DOHH2 (cell line): Measurements from ENCODE around the gene IGF2BP3.
"Not testable (repeated sequence)": the region's sequence is repeated elsewhere in the genome, so short reads cannot be mapped to it uniquely, and the experiment has no call there.

ENCODE experiments used
- H3F3A ChIP-seq: fragments of 200-600 bp; sonication (generic), shearing (Covaris generic); 2 replicates; pipeline ENCODE4 v1.6.0; 2016; ENCODE audit warnings: antibody characterized with exemption, mild to moderate bottlenecking; ENCODE audit not compliant: control insufficient read depth, insufficient read depth
- H3K27ac ChIP-seq: fragments of 200-600 bp; sonication (generic); 2 replicates; pipeline ENCODE4 v1.5.1; 2014; ENCODE audit warnings: low read depth, mild to moderate bottlenecking, low read length, moderate library complexity
- H3K27me3 ChIP-seq: fragments of 200-600 bp; sonication (generic); 2 replicates; pipeline ENCODE4 v1.6.1; 2014; ENCODE audit warnings: mild to moderate bottlenecking, low read length, mixed read lengths; ENCODE audit not compliant: control insufficient read depth
- H3K36me3 ChIP-seq: fragments of 200-600 bp; sonication (generic); 2 replicates; pipeline ENCODE4 v1.6.1; 2014; ENCODE audit warnings: mild to moderate bottlenecking, low read length, moderate library complexity, mixed read lengths; ENCODE audit not compliant: control insufficient read depth
- H3K4me1 ChIP-seq: fragments of 200-600 bp; sonication (generic); 2 replicates; pipeline ENCODE4 v1.6.1; 2014; ENCODE audit warnings: mild to moderate bottlenecking, low read length, mixed read lengths; ENCODE audit not compliant: control insufficient read depth
- H3K4me2 ChIP-seq: fragments of 200-600 bp; sonication (generic); 2 replicates; pipeline ENCODE4 v1.6.0; 2014; ENCODE audit warnings: mild to moderate bottlenecking, low read length, moderate library complexity
- H3K4me3 ChIP-seq: fragments of 200-600 bp; sonication (generic); 2 replicates; pipeline ENCODE4 v1.5.1; 2014; ENCODE audit warnings: mild to moderate bottlenecking, low read length, mixed read lengths
- H3K79me2 ChIP-seq: fragments of 200-600 bp; sonication (generic); 2 replicates; pipeline ENCODE4 v1.6.1; 2014; ENCODE audit warnings: mild to moderate bottlenecking, low read length, mixed read lengths; ENCODE audit not compliant: control insufficient read depth
- H3K9me2 ChIP-seq: fragments of 200-600 bp; sonication (generic); replicated peaks from 2 replicates; pipeline ENCODE4 v1.6.1; 2014; ENCODE audit warnings: mild to moderate bottlenecking, low read length, mixed read lengths; ENCODE audit not compliant: control insufficient read depth
- H3K9me3 ChIP-seq: fragments of 200-600 bp; sonication (generic); 2 replicates; pipeline ENCODE4 v1.6.1; 2014; ENCODE audit warnings: antibody characterized with exemption, low read length, mixed read lengths; ENCODE audit not compliant: control insufficient read depth, insufficient read depth
- H4K20me1 ChIP-seq: fragments of 200-600 bp; sonication (generic); 2 replicates; pipeline ENCODE4 v1.6.0; 2014; ENCODE audit warnings: low read depth, mild to moderate bottlenecking, antibody characterized with exemption, low read length, moderate library complexity; ENCODE audit not compliant: control insufficient read depth, insufficient read depth
- EZH2phosphoT487 ChIP-seq: fragments of 200-600 bp; sonication (generic); IDR thresholded peaks from 2 replicates; pipeline ENCODE4 v1.6.1; 2017; ENCODE audit warnings: borderline replicate concordance, mild to moderate bottlenecking, antibody characterized with exemption, low read length, moderate library complexity, mixed read lengths
- TF ChIP-seq, protein P1 (sequence below): fragments of 200-600 bp; sonication (generic); IDR thresholded peaks from one replicate; pipeline ENCODE4 v1.5.1; 2014; ENCODE audit warnings: antibody characterized with exemption, mild to moderate bottlenecking, low read depth, low read length; ENCODE audit not compliant: poor library complexity, severe bottlenecking

IGF2BP3 gene

DNA sequence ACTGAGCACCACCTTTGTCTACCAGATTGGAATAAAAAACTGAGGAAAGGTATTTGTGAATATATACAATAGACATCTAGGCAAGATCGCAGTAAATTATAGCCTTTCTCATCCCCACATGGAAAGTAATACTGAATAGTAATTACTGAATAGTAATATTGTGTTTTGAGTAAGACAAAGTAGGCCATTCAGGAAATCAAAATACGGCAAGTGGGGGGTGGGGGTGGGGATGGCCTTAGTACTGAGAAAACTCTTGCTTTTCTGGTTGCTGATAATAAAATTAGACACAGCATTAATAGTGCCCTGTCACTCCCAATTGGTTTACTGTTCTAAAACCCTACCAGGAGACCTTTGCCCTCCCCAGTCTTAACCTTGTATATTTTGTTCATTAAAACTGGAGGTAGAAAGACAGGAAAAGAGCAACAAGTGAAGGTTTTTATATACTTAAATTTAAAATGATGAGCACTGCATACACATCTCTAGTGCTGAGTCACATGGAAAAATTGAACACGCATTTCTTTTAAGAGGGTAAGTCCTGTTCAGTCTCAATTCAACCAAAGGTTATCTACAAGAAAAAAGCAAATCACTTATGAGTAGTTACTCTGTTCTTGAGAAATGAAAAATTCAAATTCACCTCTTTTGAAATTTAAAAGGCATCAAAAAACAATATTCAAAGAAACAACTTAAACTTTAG, 65.6 kb downstream of the IGF2BP3 start:
- Histone ChIP-seq H3K79me2 (peaks cover 86% of the 10 kb centered on the region), H3K36me3 (peaks cover 99% of the 10 kb centered on the region), H4K20me1 (no peaks in the 10 kb centered on the region), H3K4me1 (no peaks in the 10 kb centered on the region), H3K9me2 (no peaks in the 10 kb centered on the region), H3K4me3 (no peak overlapping the region), H3K9me3 (peaks cover 21% of the 10 kb centered on the region), H3K4me2 (no peak overlapping the region), H3K27me3 (no peaks in the 10 kb centered on the region), H3K27ac (no peak overlapping the region), H3F3A (peaks cover 5% of the 10 kb centered on the region)
- TF ChIP-seq EZH2phosphoT487, result no peak
- TF ChIP-seq, protein P1, sequence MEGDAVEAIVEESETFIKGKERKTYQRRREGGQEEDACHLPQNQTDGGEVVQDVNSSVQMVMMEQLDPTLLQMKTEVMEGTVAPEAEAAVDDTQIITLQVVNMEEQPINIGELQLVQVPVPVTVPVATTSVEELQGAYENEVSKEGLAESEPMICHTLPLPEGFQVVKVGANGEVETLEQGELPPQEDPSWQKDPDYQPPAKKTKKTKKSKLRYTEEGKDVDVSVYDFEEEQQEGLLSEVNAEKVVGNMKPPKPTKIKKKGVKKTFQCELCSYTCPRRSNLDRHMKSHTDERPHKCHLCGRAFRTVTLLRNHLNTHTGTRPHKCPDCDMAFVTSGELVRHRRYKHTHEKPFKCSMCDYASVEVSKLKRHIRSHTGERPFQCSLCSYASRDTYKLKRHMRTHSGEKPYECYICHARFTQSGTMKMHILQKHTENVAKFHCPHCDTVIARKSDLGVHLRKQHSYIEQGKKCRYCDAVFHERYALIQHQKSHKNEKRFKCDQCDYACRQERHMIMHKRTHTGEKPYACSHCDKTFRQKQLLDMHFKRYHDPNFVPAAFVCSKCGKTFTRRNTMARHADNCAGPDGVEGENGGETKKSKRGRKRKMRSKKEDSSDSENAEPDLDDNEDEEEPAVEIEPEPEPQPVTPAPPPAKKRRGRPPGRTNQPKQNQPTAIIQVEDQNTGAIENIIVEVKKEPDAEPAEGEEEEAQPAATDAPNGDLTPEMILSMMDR, result no peak

- Histone ChIP-seq H3K4me3 (no peak overlapping the region), H4K20me1 (no peaks in the 10 kb centered on the region), H3K27me3 (no peaks in the 10 kb centered on the region), H3K4me1 (no peaks in the 10 kb centered on the region), H3K36me3 (peaks cover 96% of the 10 kb centered on the region), H3K9me3 (peaks cover 16% of the 10 kb centered on the region), H3K79me2 (peaks cover 82% of the 10 kb centered on the region), H3F3A (peaks cover 5% of the 10 kb centered on the region), H3K9me2 (no peaks in the 10 kb centered on the region), H3K27ac (no peak overlapping the region), H3K4me2 (no peak overlapping the region)
- no peak for TF ChIP-seq EZH2phosphoT487
- TF ChIP-seq, protein P1, result no peak
Observed at GRCh38 chr7:23403970-23404369, 66.3 kb downstream of the IGF2BP3 start.

DNA sequence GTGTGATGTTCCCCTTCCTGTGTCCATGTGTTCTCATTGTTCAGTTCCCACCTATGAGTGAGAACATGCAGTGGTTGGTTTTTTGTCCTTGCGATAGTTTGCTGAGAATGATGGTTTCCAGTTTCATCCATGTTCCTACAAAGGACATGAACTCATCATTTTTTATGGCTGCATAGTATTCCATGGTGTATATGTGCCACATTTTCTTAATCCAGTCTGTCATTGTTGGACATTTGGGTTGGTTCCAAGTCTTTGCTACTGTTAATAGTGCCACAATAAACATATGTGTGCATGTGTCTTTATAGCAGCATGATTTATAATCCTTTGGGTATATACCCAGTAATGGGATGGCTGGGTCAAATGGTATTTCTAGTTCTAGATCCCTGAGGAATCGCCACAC, 72.2 kb downstream of the IGF2BP3 start:
- not testable (repeated sequence) for H3K4me2 ChIP-seq, H3K4me3 ChIP-seq, H3F3A ChIP-seq, H3K27ac ChIP-seq, H4K20me1 ChIP-seq, H3K9me3 ChIP-seq, H3K9me2 ChIP-seq, H3K27me3 ChIP-seq
- H3K4me1 ChIP-seq, result peaks cover 28% of the 10 kb centered on the region
- H3K79me2 ChIP-seq, result peaks cover 69% of the 10 kb centered on the region
- H3K36me3 ChIP-seq, result peaks cover 76% of the 10 kb centered on the region

DNA sequence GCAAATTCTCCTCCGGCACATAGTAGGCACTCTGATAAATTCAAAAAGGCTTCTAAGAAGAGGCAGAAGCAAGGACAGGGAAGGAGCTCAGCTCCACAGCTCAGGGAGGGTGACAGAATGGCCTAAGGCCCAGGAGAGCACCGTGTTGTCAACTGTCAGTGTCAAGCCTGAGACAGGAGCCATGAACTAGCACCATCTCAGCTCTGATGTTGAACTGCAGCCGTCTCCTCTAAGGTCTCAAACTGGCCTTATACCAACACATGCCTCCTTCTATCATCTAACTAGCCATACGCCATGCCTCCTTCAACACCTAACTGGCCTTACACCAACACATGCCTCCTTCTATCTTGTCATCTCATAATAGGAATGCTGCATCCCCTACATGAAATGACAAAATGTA, 73.0 kb downstream of the IGF2BP3 start:
- TF ChIP-seq, protein P1, result no peak
- TF ChIP-seq EZH2phosphoT487, result no peak
- Histone ChIP-seq H3K9me3 (no peaks in the 10 kb centered on the region), H3K4me1 (peaks cover 28% of the 10 kb centered on the region), H3K27me3 (no peaks in the 10 kb centered on the region), H3K36me3 (peaks cover 71% of the 10 kb centered on the region), H3K27ac (no peak overlapping the region), H3F3A (no peaks in the 10 kb centered on the region), H3K79me2 (peaks cover 65% of the 10 kb centered on the region), H4K20me1 (no peaks in the 10 kb centered on the region), H3K4me2 (no peak overlapping the region), H3K9me2 (no peaks in the 10 kb centered on the region), H3K4me3 (no peak overlapping the region)
